Measurements from ENCODE around the gene E2F4.
A peak's percentile ranks its signal among the peaks of the same experiment; 100 is the strongest.

E2F4 gene

GRCh38 chr16:67226295-67226803 lies 34.4 kb downstream of the E2F4 start:
- Histone ChIP-seq H3K27me3 (no peaks in the 10 kb centered on the region), H3K36me3 (peaks cover 21 to 34% (median 33%) of the 10 kb centered on the region in 3 donors), H3K4me1 (peaks cover 0 to 26% (median 16%) of the 10 kb centered on the region in 4 donors), H3K9me3 (no peaks in the 10 kb centered on the region), H3K4me3 (peak overlapping the region; percentile 81 to 83), H3K27ac (peak overlapping the region; percentile 79 to 87)
- DNase-seq, result no peak
- intact Hi-C loops (cut with DNase I; ENCODE audit: low total_unique reads), result no loop called here
- TF ChIP-seq CTCF (IDR thresholded peaks at IDR 0.05), result no peak

GRCh38 chr16:67226804-67227566 lies 35.0 kb downstream of the E2F4 start, which contains the start of gene TMEM208:
Gene TMEM208, plus strand, starts transcription at chr16:67227130. Its CDS starts 89 bp downstream, at chr16:67227219.
- peak within 1 kb of the TSS; percentile 79 to 87 for H3K27ac ChIP-seq
- peaks cover 0 to 26% (median 16%) of the 10 kb centered on the region in 4 donors for H3K4me1 ChIP-seq
- TF ChIP-seq CTCF (IDR thresholded peaks at IDR 0.05), result peak in 1 of 2 experiments; percentile 25
- intact Hi-C loops (cut with DNase I; ENCODE audit: low total_unique reads), result no loop called here
- no peaks in the 10 kb centered on the region for H3K9me3 ChIP-seq
- H3K36me3 ChIP-seq, result peaks cover 21 to 40% (median 38%) of the 10 kb centered on the region in 3 donors
- peak; percentile 98 for DNase-seq
- no peaks in the 10 kb centered on the region for H3K27me3 ChIP-seq
- H3K4me3 ChIP-seq, result peak within 1 kb of the TSS; percentile 81 to 83

GRCh38 chr16:67227567-67227921 lies 35.6 kb downstream of the E2F4 start:
- intact Hi-C loops (cut with DNase I; ENCODE audit: low total_unique reads), result no loop called here
- TF ChIP-seq CTCF (IDR thresholded peaks at IDR 0.05), result no peak
- Histone ChIP-seq H3K9me3 (no peaks in the 10 kb centered on the region), H3K36me3 (peaks cover 21 to 41% (median 38%) of the 10 kb centered on the region in 3 donors), H3K4me1 (peaks cover 0 to 26% (median 16%) of the 10 kb centered on the region in 4 donors), H3K4me3 (peak overlapping the region; percentile 81 to 83), H3K27me3 (no peaks in the 10 kb centered on the region), H3K27ac (peak overlapping the region; percentile 79 to 87)
- DNase-seq, result no peak

GRCh38 chr16:67228034-67228785 lies 36.3 kb downstream of the E2F4 start:
- DNase-seq, result no peak
- peaks cover 0 to 26% (median 16%) of the 10 kb centered on the region in 4 donors for H3K4me1 ChIP-seq
- intact Hi-C loops (cut with DNase I; ENCODE audit: low total_unique reads), result loop anchor here (2.0 kb wide), 1 partner anchor 17 kb away; no protein-coding TSS in a partner anchor
- peak overlapping the region; percentile 81 to 83 for H3K4me3 ChIP-seq
- no peaks in the 10 kb centered on the region for H3K9me3 ChIP-seq
- peaks cover 21 to 43% (median 43%) of the 10 kb centered on the region in 3 donors for H3K36me3 ChIP-seq
- H3K27me3 ChIP-seq, result no peaks in the 10 kb centered on the region
- TF ChIP-seq CTCF (IDR thresholded peaks at IDR 0.05), result no peak
- peak overlapping the region in 1 of 2 donors; percentile 79 for H3K27ac ChIP-seq

GRCh38 chr16:67228905-67229304 lies 37.0 kb downstream of the E2F4 start:
- no peak for DNase-seq
- Histone ChIP-seq H3K36me3 (peaks cover 21 to 50% (median 49%) of the 10 kb centered on the region in 3 donors), H3K9me3 (no peaks in the 10 kb centered on the region), H3K27ac (no peak overlapping the region), H3K27me3 (no peaks in the 10 kb centered on the region), H3K4me1 (peaks cover 0 to 26% (median 16%) of the 10 kb centered on the region in 4 donors), H3K4me3 (no peak overlapping the region)
- intact Hi-C loops (cut with DNase I; ENCODE audit: low total_unique reads), result loop anchor here (2.0 kb wide), 1 partner anchor 16 kb away; no protein-coding TSS in a partner anchor
- TF ChIP-seq CTCF (IDR thresholded peaks at IDR 0.05), result no peak
